Fibroblast of lung (primary cell): Measurements from ENCODE around the gene SLC4A1.

ENCODE experiments used
- EZH2 ChIP-seq: IDR thresholded peaks from 2 replicates; pipeline ENCODE4 v1.5.1; 2012; ENCODE audit warnings: low read length, control low read depth, mild to moderate bottlenecking; ENCODE audit errors: missing control alignments
- TF ChIP-seq, protein P1 (sequence below), 2 donors: IDR thresholded peaks in 1 of 2; conservative IDR thresholded peaks in 1 of 2; 1 replicate in 1 of 2; 2 replicates in 1 of 2; pipeline ENCODE4 v1.5.1; 2011 to 2012; ENCODE audit warnings: low read length in 2 of 2, control low read depth in 1 of 2, inconsistent platforms in 1 of 2, low read depth in 1 of 2, mild to moderate bottlenecking in 1 of 2

GRCh38 chr17:44266402-44267164, 1.4 kb downstream of the SLC4A1 start:
- TF ChIP-seq, protein P1, sequence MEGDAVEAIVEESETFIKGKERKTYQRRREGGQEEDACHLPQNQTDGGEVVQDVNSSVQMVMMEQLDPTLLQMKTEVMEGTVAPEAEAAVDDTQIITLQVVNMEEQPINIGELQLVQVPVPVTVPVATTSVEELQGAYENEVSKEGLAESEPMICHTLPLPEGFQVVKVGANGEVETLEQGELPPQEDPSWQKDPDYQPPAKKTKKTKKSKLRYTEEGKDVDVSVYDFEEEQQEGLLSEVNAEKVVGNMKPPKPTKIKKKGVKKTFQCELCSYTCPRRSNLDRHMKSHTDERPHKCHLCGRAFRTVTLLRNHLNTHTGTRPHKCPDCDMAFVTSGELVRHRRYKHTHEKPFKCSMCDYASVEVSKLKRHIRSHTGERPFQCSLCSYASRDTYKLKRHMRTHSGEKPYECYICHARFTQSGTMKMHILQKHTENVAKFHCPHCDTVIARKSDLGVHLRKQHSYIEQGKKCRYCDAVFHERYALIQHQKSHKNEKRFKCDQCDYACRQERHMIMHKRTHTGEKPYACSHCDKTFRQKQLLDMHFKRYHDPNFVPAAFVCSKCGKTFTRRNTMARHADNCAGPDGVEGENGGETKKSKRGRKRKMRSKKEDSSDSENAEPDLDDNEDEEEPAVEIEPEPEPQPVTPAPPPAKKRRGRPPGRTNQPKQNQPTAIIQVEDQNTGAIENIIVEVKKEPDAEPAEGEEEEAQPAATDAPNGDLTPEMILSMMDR (conservative IDR thresholded peaks at IDR 0.05 in 1 of 2, IDR thresholded peaks at IDR 0.05 in 1 of 2; ENCODE audit: low read depth in 1 of 2, low read length in 2 of 2), result no peak
- TF ChIP-seq EZH2, result no peak
